ENCODE data around the gene GSG1L.
"Not testable (repeated sequence)": the region's sequence is repeated elsewhere in the genome, so short reads cannot be mapped to it uniquely, and the experiment has no call there.

GSG1L gene

DNA sequence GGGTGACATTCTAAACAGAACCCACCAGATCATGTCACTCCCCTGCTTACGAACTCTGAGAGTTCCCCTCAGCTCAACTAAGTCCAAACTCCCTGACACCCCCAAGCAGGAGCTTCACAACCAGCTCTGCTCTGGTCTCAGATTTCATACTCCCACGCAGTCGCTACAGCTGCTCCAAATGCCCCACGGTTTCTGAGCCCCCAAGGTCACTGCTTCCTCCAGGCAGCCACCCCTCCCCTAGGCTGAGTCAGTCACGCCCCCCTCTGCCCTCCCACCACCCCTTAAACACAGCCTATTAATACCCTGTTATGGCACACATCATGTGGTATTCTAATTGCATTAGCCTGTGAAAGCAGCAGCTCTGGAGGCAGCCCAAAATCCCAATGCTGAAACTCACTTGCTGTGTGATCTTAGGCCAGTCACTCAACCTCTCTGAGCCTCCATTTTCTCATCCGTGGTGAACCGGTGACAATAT lies 51.5 kb downstream of the GSG1L start:
- no peak for DNase-seq

DNA sequence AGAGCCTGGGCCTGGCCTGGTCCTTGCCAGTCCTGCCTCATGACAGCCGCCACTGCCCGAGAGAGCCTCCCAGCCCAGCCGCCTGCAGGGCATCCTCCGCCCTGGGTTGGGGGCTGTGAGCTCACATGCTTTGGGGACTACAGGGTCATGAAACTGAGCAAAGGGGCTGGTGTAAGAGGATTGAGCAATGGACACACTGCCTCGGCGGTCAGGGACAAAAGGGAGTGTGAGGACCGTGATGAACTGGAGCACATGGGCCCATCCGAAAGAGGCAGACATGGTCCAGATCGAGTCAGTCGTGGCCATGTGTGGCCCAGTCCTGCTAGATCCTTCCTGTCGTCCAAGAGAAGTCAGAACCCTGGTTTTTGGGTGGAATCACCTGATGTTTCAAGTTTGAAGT lies 52.3 kb downstream of the GSG1L start:
- DNase-seq, result no peak

DNA sequence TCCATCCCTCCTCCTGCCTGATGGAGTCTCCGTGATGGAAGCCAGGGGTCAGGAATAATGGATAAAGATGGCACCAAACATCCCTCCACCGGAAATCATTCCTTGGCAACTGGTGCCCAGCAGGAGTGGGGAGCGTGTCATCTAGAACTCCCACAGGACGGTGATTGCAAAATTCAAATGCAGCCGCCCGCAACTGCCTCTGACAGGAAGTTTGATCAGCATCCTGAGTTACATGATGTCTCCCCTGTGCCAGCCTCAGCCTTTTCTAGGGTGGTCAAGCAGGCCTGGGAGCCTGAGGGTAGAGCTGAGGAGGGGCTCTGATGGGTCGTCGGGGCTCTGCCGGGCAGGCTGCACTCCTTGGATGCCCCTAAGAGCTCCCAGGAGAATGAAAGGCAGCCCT lies 52.8 kb downstream of the GSG1L start:
- DNase-seq, result no peak

DNA sequence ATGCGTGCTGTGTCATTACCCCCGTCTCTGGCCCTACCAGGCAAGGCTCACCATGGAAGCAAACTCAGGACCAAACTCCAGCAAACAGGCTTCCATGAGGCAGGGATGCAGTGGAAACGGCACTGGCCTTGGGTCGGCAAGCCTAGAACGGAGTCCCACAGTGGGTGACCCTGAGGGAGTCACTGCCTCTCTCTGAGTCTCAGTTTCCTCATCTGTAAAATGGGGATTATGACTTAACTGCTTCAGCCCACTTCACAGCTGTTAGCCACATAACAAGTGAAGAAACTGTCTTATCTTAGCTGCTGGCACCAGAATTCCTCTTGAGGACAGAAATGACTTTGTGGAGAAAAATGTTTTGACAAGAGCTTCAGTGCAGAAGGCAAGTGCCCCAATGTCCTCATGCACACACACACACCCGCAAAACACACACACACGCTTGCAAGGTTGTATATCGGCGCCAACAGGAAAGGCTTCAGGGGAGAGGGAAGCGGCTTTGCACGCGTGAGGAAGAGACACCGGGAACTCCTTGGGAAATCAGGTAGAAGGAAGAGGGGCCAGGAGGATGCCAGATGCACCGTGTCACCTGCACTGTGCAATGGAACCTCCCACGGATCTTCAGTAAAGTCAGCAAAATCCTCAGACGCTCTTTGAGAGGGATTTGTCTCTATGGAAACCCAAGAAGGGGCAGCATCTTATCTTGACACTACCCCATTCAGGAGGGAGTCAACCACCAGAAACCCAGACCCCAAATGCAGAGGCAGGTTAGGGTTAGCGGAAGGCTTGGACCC lies 53.7 kb downstream of the GSG1L start:
- no peak for DNase-seq

DNA sequence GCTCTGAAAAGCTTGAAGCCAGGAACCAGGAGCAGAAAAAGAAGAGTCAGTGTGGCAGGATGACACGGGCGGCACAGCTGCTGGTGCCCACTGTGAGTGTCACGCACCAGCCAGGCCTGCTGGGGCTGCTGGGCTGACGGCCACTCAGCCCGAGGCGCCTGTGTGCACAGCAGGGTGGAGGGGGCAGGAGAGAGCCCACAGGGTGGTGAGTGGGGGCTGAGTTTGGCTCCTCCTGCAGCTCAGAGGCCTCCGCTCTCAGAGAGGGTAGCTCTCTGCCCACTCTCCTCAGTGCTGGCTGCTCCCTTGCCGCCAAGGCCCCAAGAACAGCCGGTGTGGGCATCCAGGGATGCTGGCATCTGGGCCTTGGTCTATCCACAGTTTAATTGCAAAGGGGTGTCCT lies 59.6 kb downstream of the GSG1L start:
- DNase-seq, result no peak

DNA sequence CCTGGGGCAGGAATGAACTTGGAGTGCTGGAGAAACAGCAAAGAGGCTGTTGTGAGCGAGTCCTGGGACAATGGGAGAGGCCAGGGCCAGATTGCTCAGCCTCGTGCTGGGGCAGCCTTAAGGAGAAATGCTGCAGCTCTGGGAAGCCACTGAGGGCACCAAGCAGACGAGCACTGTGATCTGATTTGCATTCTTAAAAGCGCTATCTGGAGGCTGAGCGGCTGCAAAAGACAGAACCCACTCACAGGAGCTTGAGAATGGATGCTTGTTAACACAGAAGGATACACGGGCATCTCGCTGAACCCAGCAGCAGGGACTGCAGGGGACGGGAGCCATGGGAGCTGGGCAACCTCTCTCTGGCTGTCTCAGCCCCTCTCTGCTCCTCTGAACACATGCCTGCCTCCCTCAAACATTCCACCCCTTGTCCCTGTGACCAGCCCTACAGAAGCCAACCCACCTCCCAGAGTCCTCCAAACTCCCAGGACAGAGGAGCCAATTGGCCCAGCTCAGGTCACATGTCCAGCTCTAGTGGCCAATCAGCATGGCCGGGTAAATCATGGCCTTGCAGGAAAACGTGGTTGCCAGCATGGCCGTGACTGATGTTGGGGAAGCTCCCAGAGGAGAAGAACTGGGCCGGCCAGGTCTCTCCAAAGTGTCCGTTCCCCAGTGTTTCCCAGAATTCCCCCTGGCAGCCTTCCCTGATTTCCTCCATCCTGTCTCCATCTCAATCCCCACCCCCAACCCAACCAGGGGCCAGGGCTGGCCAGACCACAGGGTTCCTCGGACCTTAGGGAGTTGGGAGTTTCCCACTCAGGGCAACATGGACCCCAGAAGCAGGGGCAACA lies 60.3 kb downstream of the GSG1L start:
- DNase-seq, result no peak

DNA sequence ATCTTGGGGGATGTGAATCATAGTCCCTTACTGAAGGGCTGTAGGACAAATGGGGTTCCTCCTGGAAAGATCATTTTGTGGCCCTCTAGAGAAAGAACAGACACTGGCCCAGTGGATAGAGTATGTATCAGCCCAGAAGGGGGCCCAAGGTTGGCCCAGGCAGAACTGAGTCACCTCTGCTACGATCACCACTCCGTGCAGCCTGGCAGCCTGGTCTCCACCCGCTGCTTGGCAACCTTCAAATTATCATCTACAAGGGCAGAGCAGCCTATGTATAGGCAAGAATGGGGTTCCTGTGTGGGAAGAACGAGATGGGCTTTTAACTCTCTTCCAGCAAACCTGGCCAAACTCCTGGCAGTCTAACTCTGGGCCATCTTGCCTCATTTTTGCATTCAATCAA lies 61.9 kb downstream of the GSG1L start:
- no peak for DNase-seq

DNA sequence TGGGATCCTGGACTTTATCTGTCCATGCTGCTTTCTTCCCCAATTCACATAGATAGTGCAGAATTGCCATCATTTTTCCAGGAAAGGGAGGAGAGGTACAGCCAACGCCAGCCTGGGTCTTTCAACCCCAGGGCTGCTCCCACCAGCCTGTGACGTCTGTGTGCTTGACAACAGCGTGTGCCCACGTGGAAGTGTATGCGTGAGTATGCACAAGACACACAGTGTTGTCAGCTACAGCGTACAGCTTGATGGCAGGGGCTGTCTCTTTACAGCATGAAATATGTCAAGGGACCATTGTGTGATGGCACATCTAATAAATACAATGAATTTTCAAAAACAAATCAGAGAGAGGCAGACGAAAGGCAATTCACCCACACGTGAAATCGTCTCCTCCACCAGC lies 62.3 kb downstream of the GSG1L start:
- DNase-seq, result no peak

DNA sequence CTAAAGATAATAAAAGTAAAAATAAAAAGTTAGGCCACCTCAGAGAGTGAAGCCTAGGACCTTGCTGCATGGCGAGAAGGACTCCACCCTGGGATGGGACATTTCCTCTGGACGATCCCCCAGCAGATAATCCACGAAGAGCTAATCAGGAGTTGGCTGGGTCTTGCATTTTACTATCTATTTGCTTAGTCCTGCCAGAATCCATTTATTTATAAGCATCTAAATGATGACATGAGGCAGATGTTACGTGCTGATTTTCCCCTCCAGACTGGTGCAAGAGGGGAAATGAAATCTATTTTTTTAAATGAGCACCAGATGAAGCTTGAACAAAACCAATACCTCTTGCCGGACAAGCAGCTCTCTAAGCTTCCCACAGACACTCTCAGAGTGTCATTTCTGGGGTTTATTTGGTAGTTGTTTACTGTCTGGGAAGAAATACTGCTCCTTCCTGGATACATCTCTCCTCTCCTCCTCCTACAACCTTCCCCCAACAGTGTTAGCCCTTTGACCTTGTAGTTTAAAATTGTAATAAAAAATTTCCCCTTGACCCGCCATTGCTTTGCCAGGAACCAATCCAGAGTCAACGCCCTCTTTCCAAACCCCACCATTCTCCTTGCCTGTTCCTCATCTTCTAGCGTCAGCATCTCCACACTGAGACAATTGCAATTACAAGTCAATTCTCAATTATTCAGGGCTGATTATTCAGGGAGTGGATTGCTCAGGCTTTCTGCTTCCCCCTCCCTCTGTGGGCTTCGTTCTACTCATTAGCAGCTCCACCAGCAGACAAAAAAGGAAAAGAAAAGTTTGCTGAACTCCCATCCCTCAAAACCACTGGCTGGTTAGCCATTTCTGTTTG lies 63.0 kb downstream of the GSG1L start:
- DNase-seq, result no peak

DNA sequence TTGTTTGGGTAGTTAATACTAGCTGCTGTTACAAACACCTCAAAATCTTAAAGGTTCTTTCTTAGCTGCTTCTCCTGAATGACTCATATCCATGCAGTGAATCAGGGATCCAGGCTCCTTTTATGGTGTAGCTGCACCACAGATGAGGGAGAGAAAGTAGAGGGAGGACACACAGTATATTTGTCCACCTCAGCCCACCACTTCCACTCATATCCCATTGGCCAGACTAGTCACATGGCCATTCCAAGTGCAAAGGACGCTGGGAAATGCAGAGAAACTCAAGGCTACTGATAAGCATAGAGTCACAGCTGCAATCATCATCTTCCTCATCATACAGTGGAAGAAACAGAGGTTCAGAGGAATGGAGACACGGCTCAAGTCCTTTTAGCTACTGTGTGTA lies 63.8 kb downstream of the GSG1L start:
- DNase-seq, result no peak

DNA sequence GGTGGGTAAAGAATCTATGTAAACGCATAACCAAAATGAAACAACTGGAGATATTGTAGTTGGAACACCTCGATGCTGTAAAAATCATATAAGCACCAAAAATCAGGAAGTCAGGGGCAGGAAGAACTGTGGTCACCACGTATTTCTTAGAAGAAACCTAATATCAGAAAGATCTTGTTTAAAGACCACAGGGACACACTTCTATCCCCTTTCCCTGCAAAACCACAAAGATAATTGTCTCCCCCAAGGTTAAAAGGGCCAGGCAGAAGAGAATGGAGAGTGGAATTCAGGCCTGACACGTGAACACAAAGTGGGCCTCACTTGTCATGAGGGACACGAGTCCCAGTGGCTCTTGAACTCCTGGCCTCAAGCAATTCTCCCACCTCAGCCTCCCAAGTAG lies 68.1 kb downstream of the GSG1L start:
- no peak for DNase-seq

DNA sequence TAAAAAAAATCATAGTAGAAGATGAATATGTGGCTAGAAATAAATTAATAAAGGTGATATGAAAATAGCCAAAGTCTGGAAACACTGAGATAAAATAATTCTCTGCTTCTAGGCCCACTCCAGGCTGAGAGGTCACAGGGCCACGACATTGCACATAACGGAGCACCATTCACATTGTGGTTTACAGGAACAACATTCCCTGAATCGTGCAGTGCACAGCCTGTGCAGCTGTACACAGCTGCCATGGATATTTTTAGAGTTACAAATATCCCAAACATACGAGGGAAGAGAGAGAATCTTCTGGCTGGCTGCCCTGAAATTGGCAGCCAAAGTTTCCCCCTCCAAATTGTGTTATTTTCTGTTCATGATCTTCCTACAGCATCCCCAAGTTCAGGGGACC lies 68.8 kb downstream of the GSG1L start:
- DNase-seq, result no peak

DNA sequence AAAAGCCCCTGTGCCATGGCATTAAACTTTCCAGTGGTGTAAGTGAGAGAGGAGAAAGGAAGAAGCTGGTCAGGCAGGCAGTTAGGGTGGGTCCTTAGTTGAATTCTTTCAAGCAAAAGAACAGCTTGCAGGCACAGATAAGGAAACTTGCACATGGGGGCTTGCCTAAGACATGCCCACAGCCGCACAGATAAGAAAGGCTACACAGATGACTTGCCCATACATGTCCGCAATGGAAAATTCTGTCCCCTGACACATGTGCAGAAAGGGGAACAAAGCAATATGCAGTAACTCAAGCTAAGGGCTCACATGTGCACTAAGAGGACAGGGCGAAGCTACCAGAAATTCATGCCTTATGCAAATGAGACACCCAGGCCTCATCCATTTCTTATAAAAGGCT lies 69.9 kb downstream of the GSG1L start:
- DNase-seq, result no peak

DNA sequence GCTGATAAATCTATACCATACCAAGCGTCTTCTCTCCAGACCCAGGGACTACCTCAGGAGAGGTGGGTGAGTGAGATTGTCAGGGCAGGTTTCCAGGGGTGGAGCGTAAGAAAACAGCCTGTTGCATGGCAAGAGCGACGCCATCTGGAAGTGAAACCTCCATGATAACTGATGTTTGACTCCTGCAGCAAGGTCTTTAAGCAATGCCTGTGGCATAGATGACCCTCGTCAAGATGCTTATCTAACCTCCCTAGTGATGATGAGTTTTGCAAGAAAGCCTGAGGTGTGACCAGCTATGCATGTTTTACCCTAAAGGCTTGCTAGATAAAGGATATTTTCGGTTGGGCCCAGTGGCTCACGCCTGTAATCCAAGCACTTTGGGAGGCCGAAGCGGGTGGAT lies 71.6 kb downstream of the GSG1L start:
- DNase-seq, result no peak

DNA sequence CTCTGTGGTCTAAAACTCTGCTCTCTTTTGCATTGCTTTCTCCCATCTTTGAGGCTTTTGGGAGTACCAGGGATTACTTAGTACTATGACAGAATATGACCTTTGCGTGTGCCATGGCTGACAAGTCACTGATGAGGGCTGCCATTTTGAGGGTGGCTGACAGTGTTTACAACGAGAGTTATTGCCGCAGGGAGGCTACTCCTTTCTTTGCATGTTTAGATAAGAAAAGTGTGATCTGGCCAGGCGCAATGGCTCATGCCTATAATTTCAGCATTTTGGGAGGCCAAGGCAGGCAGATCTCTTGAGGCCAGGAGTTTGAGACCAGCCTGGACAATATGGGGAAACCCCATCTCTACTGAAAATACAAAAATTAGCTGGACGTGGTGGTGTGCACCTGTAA lies 77.5 kb downstream of the GSG1L start:
- no peak for DNase-seq

DNA sequence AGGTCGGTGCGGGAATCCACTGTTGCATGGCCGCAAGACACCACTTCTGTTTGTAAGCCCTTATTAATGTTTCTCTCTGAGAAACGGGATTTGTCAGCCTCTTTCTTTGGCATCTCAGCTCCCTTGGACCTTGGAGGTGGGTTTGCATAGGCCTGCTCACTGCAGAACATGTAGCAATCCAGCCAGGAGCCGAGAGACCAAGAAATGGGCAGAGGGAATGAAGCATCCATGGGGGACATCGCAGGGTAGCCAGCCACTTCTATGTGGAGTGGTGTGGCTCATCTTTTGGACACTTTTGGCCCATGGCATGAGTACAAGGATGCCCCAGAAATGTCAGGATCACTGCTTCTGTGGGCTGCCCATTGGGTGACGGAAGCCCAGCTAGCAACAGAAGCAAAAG lies 79.4 kb downstream of the GSG1L start:
- DNase-seq, result no peak

DNA sequence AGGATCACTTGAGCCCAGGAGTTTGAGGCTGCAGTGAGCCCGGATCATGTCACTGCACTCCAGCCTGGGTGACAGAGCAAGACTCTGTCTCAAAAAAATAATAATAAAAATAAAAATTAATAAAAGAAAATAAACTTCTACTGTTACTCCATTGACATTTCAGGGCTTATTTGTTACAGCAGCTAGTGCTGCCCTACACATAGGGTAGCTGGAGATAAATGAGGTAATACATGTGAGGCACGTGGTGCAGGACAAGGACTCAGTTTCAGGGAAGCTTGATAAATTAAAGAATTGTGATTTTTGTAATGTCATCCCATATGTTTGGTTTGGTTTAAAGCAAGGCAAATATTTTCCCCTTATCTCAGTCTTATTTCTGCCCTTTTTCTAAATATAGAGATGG lies 80.3 kb downstream of the GSG1L start:
- DNase-seq, result no peak

DNA sequence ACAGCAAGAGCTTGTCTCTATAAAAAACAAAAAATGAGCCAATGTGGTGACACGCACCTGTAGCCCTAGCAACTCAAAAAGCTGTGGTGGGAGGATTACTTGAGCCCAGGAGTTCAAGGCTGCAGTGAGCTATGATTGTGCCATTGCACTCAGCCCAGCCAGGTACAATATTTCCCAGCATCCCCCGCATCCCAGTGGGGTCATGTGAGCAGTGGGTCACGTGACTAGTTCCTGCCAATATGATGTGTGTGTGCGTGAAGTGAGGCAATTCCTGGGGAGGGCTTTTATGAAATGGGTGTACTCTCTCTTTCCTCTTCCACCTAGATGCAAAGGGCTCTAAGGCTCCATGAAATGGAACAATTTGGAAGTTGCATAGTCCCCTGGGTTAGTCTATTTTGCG lies 81.3 kb downstream of the GSG1L start:
- no peak for DNase-seq

DNA sequence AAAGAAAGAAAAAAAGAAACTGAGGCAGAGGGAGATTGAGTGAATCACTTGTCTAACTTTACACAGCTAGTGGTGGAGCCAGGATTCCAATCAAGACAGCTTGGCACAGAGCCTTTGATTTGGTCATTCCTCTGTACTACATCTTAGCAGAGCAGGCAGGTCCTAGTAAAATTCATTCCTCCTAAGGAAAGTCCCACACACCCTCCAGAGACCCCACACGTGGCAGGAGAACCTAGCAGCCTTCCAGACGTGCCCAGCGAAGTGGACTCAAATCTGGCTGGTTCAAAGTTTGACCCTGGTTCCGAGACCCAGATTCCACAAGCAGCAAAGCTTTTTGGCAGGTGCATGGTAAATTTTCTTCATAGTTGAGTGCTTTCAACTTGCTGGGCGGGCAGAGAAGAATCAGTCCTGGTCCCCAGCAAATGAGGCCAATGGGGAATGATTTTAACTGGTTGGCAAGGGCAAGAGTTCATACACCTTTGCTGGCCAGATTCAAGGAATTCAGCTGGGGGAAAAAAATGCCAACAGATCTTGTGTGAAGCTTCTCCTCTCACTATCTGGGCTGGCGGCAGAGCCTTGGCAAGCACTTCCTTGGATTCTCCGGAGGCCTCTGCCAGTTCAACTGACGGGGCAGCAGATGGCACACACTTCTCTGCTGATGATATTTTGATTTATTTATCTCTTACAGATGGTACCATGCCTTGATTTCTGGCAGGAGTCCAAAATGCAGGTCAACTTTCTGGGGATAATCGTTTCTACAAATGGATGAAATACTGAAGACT lies 82.4 kb downstream of the GSG1L start:
- no peak for DNase-seq

DNA sequence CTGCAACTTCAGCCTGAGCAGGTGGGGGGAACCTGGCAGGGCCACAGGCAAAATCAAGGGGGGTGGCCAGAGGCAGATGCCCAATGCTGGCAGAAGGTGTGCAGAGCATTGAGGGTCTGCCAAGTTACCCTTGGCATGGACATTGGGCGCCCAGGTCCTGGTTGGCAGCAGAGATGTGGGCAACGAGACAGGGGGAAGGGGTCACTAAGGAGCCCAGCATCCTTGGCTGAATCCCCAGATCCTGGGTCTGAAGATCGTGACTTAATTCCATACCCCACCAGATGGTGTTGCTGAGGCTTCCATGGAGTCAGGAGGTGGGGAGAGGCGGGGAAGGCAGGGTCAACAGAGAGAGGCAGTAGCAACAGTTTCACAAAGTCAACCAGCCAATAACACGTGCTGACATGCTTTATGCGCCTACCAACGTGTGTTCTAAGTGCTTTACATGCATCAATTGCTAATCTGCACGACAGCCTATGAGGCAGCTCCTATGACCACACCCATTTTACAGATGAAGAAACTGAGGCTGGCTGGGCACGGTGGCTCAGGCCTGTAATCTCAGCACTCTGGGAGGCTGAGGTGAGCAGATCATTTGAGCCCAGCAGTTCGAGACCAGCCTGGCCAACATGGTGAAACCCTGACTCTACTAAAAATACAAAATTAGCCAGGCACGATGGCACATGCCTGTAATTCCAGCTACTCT lies 83.3 kb downstream of the GSG1L start:
- no peak for DNase-seq

DNA sequence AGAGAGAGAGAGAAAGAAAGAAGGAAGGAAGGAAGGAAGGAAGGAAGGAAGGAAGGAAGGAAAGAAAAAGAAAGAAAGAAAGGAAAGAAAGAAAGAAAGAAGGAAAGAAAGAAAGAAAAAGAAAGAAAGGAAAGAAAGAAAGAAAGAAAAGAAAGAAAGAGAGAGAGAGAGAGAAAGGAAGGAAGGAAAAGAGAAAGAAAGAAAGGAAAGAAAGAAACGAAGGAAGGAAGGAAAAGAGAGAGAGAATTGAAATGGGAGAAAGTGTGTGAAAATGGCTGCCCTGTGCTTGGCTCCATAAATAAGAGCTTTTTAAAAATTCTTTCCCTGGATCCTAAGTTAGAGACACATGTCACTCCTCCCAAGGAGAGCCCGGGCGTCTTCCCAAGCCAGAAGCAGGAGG lies 83.8 kb downstream of the GSG1L start:
- not testable (repeated sequence) for DNase-seq

DNA sequence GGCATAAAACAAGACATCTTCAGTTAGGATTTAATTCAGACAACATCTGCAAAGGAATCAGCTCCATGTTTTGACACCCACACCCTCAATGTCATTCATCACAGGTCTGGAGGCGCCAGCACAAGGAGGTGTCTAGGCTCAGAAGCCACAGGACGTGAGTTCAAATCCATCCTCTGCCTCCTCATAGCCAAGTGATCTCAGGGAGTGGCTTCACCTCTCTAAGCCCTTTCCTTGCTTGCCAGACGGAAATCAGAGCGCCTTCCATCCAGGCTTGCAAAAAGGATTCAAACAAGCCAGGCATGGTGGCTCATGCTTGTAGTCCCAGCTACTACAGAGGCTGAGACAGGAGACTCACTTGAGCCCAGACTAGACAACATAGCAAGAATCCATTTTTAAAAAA lies 84.6 kb downstream of the GSG1L start:
- DNase-seq, result no peak

Measured in GOT3 (cell line).